ENCODE data around the gene KIF1B. TPM values are rescaled to one million over a fixed set of nuclear protein-coding genes. Genes with fewer than 3 reads are reported as not detected.

KIF1B gene
- polyA plus RNA-seq, 1 of the 3 experiments (the other 2 are of a cell fraction) = 6.8 TPM

- ChIA-PET CTCF (interaction anchor here (1.1 to 2.8 kb wide), 8 partner anchors 9 to 116 kb away, joined by 4 to 30 read pairs (median 9); partner anchors contain the start of gene CENPS), POLR2A (interaction anchor here (0.7 to 1.2 kb wide), 2 partner anchors 11 to 21 kb away, joined by 3 read pairs; no protein-coding TSS in a partner anchor)
- no peak for TF ChIP-seq EZH2phosphoT487 (IDR thresholded peaks at IDR 0.05; ENCODE audit: borderline replicate concordance, low read depth)
- no peak for TF ChIP-seq MEF2A (IDR thresholded peaks at IDR 0.05; ENCODE audit: borderline replicate concordance, low read depth)
- no peak for TF ChIP-seq ELF1 (IDR thresholded peaks at IDR 0.05)
- TF ChIP-seq GABPA (IDR thresholded peaks at IDR 0.05; ENCODE audit: low read depth) = no peak
- no peak for TF ChIP-seq ZBTB33 (IDR thresholded peaks at IDR 0.05; ENCODE audit: borderline replicate concordance, low read depth)
- TF ChIP-seq POLR2AphosphoS5 (IDR thresholded peaks at IDR 0.05; ENCODE audit: low read depth, low read length) = no peak
- TF ChIP-seq EP300 (IDR thresholded peaks at IDR 0.05; ENCODE audit: borderline replicate concordance in 1 of 2, low read depth in 1 of 2, low read length in 1 of 2) = no peak
- TF ChIP-seq TAF1 (IDR thresholded peaks at IDR 0.05; ENCODE audit: borderline replicate concordance, low read depth, low read length) = no peak
- TF ChIP-seq RCOR1 (IDR thresholded peaks at IDR 0.05; ENCODE audit: low read length) = no peak
- TF ChIP-seq TCF12 (IDR thresholded peaks at IDR 0.05) = no peak
- H3K79me2 ChIP-seq (ENCODE audit: insufficient read depth) = no peaks in the 10 kb centered on the region
- H3K9me2 ChIP-seq = no peaks in the 10 kb centered on the region
- H4K20me1 ChIP-seq (ENCODE audit: insufficient read depth) = no peaks in the 10 kb centered on the region
- no peak overlapping the region for H2AFZ ChIP-seq (ENCODE audit: low read depth)
- no peaks in the 10 kb centered on the region for H3K27me3 ChIP-seq (ENCODE audit: insufficient read depth)
- 82% methylated on average over 14 of the region's 15 CpGs for WGBS (ENCODE audit: low lambda C conversion rate)
- peak overlapping the region in 1 of 2 experiments; percentile 43; a peak in 1 of 4 replicates for H3K27ac ChIP-seq (ENCODE audit: low read depth in 2 of 2, low read length in 1 of 2)
- peaks cover 32% of the 10 kb centered on the region for H3F3A ChIP-seq (replicated peaks; ENCODE audit: insufficient read depth)
- H3K36me3 ChIP-seq (replicated peaks in 1 of 2; ENCODE audit: control insufficient read depth in 1 of 2, insufficient read depth in 2 of 2, low read length in 1 of 2) = peaks cover 7 to 24% of the 10 kb centered on the region in 2 experiments
- no peak for DNase-seq
- H3K4me1 ChIP-seq (ENCODE audit: control insufficient read depth in 1 of 2, insufficient read depth in 2 of 2, low read depth in 1 of 2, low read length in 1 of 2) = 0 out of 4 replicates have a peak, but pooled peaks cover 0 to 7% of the 10 kb centered on the region in 2 experiments
- H3K9ac ChIP-seq = no peak overlapping the region
- H3K4me3 ChIP-seq (ENCODE audit: low read depth in 2 of 2, low read length in 1 of 2) = no peak overlapping the region
- no peaks in the 10 kb centered on the region for H3K9me3 ChIP-seq
- H3K4me2 ChIP-seq = no peak overlapping the region
These were observed 167.9 kb downstream of the KIF1B start for GRCh38 chr1:10378081-10378841.

- Histone ChIP-seq H3K79me2 (ENCODE audit: insufficient read depth) (no peaks in the 10 kb centered on the region), H3K27me3 (ENCODE audit: insufficient read depth) (no peaks in the 10 kb centered on the region), H2AFZ (ENCODE audit: low read depth) (no peak overlapping the region), H3F3A (replicated peaks; ENCODE audit: insufficient read depth) (peaks cover 32% of the 10 kb centered on the region), H3K9me2 (no peaks in the 10 kb centered on the region), H3K4me3 (ENCODE audit: low read depth in 2 of 2, low read length in 1 of 2) (no peak overlapping the region), H3K9me3 (no peaks in the 10 kb centered on the region), H3K4me2 (no peak overlapping the region), H3K27ac (ENCODE audit: low read depth in 2 of 2, low read length in 1 of 2) (no peak overlapping the region), H3K9ac (no peak overlapping the region), H3K36me3 (replicated peaks in 1 of 2; ENCODE audit: control insufficient read depth in 1 of 2, insufficient read depth in 2 of 2, low read length in 1 of 2) (peaks cover 7 to 23% of the 10 kb centered on the region in 2 experiments), H3K4me1 (ENCODE audit: control insufficient read depth in 1 of 2, insufficient read depth in 2 of 2, low read depth in 1 of 2, low read length in 1 of 2) (0 out of 4 replicates have a peak, but pooled peaks cover 0 to 7% of the 10 kb centered on the region in 2 experiments), H4K20me1 (ENCODE audit: insufficient read depth) (no peaks in the 10 kb centered on the region)
- CTCF ChIA-PET = interaction anchor here (1.1 to 1.4 kb wide), 2 partner anchors 115 to 129 kb away, joined by 4 read pairs; no protein-coding TSS in a partner anchor
- POLR2A ChIA-PET = no interaction called here
- TF ChIP-seq JUND (IDR thresholded peaks at IDR 0.05) (no peak), ZBTB33 (IDR thresholded peaks at IDR 0.05; ENCODE audit: borderline replicate concordance, low read depth) (no peak), SMC3 (IDR thresholded peaks at IDR 0.05; ENCODE audit: low read depth, low read length) (no peak), FOXJ3 (CRISPR knock-in tag; IDR thresholded peaks at IDR 0.05) (no peak)
- no peak for DNase-seq
- 93% methylated on average over 10 of the region's 10 CpGs for WGBS (ENCODE audit: low lambda C conversion rate)
These were observed 168.8 kb downstream of the KIF1B start for GRCh38 chr1:10379101-10379620.

Data from SK-N-SH (cell line).